ENCODE measurements around the gene MTMR1.

MTMR1 gene

GRCh38 chrX:150759568-150760416, 66.6 kb downstream of the MTMR1 start:
- no peak for TF ChIP-seq CTCF (IDR thresholded peaks at IDR 0.05; ENCODE audit: borderline replicate concordance, extremely low read depth, low read length, poor library complexity, severe bottlenecking)
- TF ChIP-seq EZH2 (IDR thresholded peaks at IDR 0.05; ENCODE audit: borderline replicate concordance, low read depth, low read length, severe bottlenecking) = no peak
- no peaks in the 10 kb centered on the region for H3K79me2 ChIP-seq (ENCODE audit: insufficient read depth, low read length)
- H3K4me3 ChIP-seq (ENCODE audit: low read depth in 1 of 2, low read length in 2 of 2) = no peak overlapping the region
- H3K4me2 ChIP-seq (ENCODE audit: insufficient read depth, low read length) = no peak overlapping the region
- peaks cover 54% of the 10 kb centered on the region for H3K36me3 ChIP-seq (ENCODE audit: insufficient read depth, low read length)
- H3K27ac ChIP-seq (ENCODE audit: low read length) = no peak overlapping the region
- H3K9ac ChIP-seq (ENCODE audit: low read depth, low read length) = no peak overlapping the region
- H2AFZ ChIP-seq (ENCODE audit: low read depth, low read length) = no peak overlapping the region
- no peaks in the 10 kb centered on the region for H3K9me3 ChIP-seq (ENCODE audit: insufficient read depth, low read length, severe bottlenecking)
- H3K27me3 ChIP-seq (ENCODE audit: insufficient read depth, low read length, poor library complexity) = no peaks in the 10 kb centered on the region
- no peaks in the 10 kb centered on the region for H4K20me1 ChIP-seq (ENCODE audit: insufficient read depth, low read length)
- ATAC-seq (ENCODE audit: insufficient read depth, low read depth) (no peak), DNase-seq (no peak)
- no peaks in the 10 kb centered on the region for H3K4me1 ChIP-seq (ENCODE audit: insufficient read depth, low read length)

- DNase-seq = no peak
- H3K27me3 ChIP-seq (ENCODE audit: insufficient read depth, low read length, poor library complexity) = no peaks in the 10 kb centered on the region
- no peak overlapping the region for H3K27ac ChIP-seq (ENCODE audit: low read length)
- no peaks in the 10 kb centered on the region for H3K9me3 ChIP-seq (ENCODE audit: insufficient read depth, low read length, severe bottlenecking)
- no peaks in the 10 kb centered on the region for H3K4me1 ChIP-seq (ENCODE audit: insufficient read depth, low read length)
- no peak overlapping the region for H3K4me3 ChIP-seq (ENCODE audit: low read depth in 1 of 2, low read length in 2 of 2)
- no peak overlapping the region for H3K9ac ChIP-seq (ENCODE audit: low read depth, low read length)
- no peak overlapping the region for H2AFZ ChIP-seq (ENCODE audit: low read depth, low read length)
- no peaks in the 10 kb centered on the region for H4K20me1 ChIP-seq (ENCODE audit: insufficient read depth, low read length)
- H3K79me2 ChIP-seq (ENCODE audit: insufficient read depth, low read length) = no peaks in the 10 kb centered on the region
- no peak for TF ChIP-seq EZH2 (IDR thresholded peaks at IDR 0.05; ENCODE audit: borderline replicate concordance, low read depth, low read length, severe bottlenecking)
- no peak for TF ChIP-seq CTCF (IDR thresholded peaks at IDR 0.05; ENCODE audit: borderline replicate concordance, extremely low read depth, low read length, poor library complexity, severe bottlenecking)
- ATAC-seq (ENCODE audit: insufficient read depth, low read depth) = no peak
- H3K4me2 ChIP-seq (ENCODE audit: insufficient read depth, low read length) = no peak overlapping the region
- H3K36me3 ChIP-seq (ENCODE audit: insufficient read depth, low read length) = peaks cover 51% of the 10 kb centered on the region
Measured at GRCh38 chrX:150761176-150761818, 68.1 kb downstream of the MTMR1 start.

GRCh38 chrX:150761819-150762216, 68.6 kb downstream of the MTMR1 start:
- TF ChIP-seq EZH2 (IDR thresholded peaks at IDR 0.05; ENCODE audit: borderline replicate concordance, low read depth, low read length, severe bottlenecking) (no peak), CTCF (IDR thresholded peaks at IDR 0.05; ENCODE audit: borderline replicate concordance, extremely low read depth, low read length, poor library complexity, severe bottlenecking) (no peak)
- H3K4me2 ChIP-seq (ENCODE audit: insufficient read depth, low read length) = no peak overlapping the region
- no peaks in the 10 kb centered on the region for H3K9me3 ChIP-seq (ENCODE audit: insufficient read depth, low read length, severe bottlenecking)
- no peak for DNase-seq
- no peak overlapping the region for H3K27ac ChIP-seq (ENCODE audit: low read length)
- H3K36me3 ChIP-seq (ENCODE audit: insufficient read depth, low read length) = peaks cover 49% of the 10 kb centered on the region
- no peak overlapping the region for H3K4me3 ChIP-seq (ENCODE audit: low read depth in 1 of 2, low read length in 2 of 2)
- no peaks in the 10 kb centered on the region for H3K27me3 ChIP-seq (ENCODE audit: insufficient read depth, low read length, poor library complexity)
- ATAC-seq (ENCODE audit: insufficient read depth, low read depth) = no peak
- H3K79me2 ChIP-seq (ENCODE audit: insufficient read depth, low read length) = no peaks in the 10 kb centered on the region
- no peaks in the 10 kb centered on the region for H4K20me1 ChIP-seq (ENCODE audit: insufficient read depth, low read length)
- H3K4me1 ChIP-seq (ENCODE audit: insufficient read depth, low read length) = no peaks in the 10 kb centered on the region
- H2AFZ ChIP-seq (ENCODE audit: low read depth, low read length) = no peak overlapping the region
- no peak overlapping the region for H3K9ac ChIP-seq (ENCODE audit: low read depth, low read length)

All from DND-41 (cell line).